NCI-H1048 (cell line): Measurements from ENCODE around the gene PCSK9.

Experiments used
- DNase-seq: peaks from one replicate; lab custom pipeline; 2025; lab: John Stamatoyannopoulos, UW

PCSK9 gene

GRCh38 chr1:55039342-55040082 is at the start of gene PCSK9:
Gene PCSK9, plus strand, starts transcription at chr1:55039548. Its CDS starts 290 bp downstream, at chr1:55039838.
- DNase-seq: no peak

GRCh38 chr1:54989968-54990810 is 49.2 kb upstream of the PCSK9 start:
- no peak for DNase-seq

- no peak for DNase-seq
Measured at GRCh38 chr1:54990916-54991315, 48.4 kb upstream of the PCSK9 start.

GRCh38 chr1:54991939-54992338 is 47.4 kb upstream of the PCSK9 start:
- no peak for DNase-seq

DNA sequence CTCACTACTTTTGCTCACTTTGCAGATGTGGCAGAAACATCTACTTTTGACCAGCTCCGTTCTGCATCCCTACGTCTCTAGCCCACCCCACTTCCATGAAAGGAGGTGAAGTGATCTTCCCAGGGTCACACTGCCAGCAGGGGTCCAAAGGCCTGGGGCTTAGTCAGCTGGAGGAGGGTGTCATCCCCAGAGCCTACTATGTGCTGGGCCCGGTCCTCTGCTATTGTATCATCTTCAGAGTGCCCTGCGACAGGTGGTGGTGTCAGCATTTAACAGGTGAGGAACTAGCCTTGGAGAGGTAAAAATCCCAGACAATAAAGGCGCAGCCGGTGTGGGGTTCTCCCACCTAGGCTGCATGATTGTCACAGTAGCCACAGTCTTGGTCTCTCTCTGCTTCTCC is 46.2 kb upstream of the PCSK9 start:
- DNase-seq: no peak

- no peak for DNase-seq
Measured at GRCh38 chr1:54994355-54994990, 44.9 kb upstream of the PCSK9 start.

DNA sequence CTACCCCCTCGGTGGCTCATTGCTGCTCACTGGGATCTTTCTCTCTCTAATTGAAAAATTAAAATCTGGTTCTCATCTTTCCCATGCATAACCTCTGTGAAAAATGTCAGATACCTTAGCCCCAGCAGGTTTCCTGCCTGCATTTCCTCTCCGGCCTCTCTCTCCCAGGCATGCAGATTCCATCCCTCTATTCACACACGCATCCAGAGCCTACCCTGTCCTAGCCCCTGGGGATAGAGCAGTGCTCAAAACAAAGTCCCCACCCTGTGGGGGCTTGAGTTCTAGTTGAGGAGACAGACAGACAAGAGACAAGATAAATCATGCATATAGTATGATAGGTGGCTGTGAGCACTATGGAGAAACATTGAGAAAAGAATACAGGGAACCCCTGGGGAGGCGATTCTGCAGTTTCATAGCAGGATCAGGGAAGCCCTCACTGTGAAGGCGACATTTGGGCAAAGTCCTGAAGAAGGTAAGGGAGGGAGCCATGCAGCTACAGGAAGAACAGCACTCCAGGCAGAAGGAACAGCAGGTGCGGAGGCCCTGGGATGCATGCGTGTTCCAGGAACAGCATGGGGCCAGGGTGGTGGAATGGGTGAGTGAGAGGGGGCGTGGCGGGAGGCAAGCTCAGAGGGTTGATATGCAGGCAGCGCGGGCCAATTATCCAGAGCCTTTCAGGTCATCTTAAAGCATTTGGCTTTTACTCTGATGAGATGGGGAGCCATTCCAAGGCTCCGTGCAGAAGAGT is 44.2 kb upstream of the PCSK9 start:
- no peak for DNase-seq

GRCh38 chr1:54995835-54996234 is 43.5 kb upstream of the PCSK9 start:
- DNase-seq: no peak

- DNase-seq: no peak
Measured at GRCh38 chr1:54996359-54996868, 42.9 kb upstream of the PCSK9 start.

GRCh38 chr1:54996869-54997710 is 42.3 kb upstream of the PCSK9 start:
- DNase-seq: no peak

- DNase-seq: no peak
Measured at GRCh38 chr1:54997711-54997986, 41.7 kb upstream of the PCSK9 start.

DNA sequence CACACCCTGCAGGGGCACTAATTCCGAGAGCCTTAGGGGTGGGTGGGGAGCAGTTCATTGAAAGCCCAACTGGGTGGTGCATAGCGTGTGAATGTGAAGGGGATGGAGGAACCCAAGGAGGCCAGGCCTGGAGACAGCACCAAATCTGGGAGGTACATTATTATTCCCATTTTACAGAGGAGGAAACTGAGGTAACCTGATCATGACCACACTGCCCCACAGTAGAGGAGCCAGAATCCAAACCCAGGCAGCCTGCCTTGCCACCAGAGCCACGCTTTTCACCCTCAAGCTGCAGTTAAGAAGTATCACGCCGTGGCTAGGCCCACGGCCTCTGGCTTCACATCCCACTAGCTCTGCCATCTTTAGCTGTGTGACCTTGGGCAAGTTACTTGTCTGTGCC is 41.2 kb upstream of the PCSK9 start:
- DNase-seq: no peak

GRCh38 chr1:54998677-54999076 is 40.7 kb upstream of the PCSK9 start, which contains the start of gene BSND:
Gene BSND, plus strand, starts transcription at chr1:54998933. Its CDS starts 254 bp downstream, at chr1:54999187.
- no peak for DNase-seq

GRCh38 chr1:55000110-55001085 is 39.0 kb upstream of the PCSK9 start:
- DNase-seq: no peak

GRCh38 chr1:55001311-55001710 is 38.0 kb upstream of the PCSK9 start:
- no peak for DNase-seq

GRCh38 chr1:55002686-55003085 is 36.7 kb upstream of the PCSK9 start:
- no peak for DNase-seq

- no peak for DNase-seq
Measured at GRCh38 chr1:55005351-55006140, 33.8 kb upstream of the PCSK9 start.

DNA sequence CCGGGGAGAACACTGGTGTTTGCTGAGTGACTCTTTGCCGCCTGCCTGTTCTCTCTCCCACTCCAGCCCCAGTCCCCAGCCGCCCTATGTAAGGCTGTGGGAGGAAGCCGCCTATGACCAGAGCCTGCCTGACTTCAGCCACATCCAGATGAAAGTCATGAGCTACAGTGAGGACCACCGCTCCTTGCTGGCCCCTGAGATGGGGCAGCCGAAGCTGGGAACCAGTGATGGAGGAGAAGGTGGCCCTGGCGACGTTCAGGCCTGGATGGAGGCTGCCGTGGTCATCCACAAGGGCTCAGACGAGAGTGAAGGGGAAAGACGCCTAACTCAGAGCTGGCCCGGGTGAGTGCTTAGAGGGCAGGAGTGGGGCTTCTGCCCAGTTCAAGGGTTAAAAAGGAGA is 32.4 kb upstream of the PCSK9 start:
- DNase-seq: no peak

- DNase-seq: no peak
Measured at GRCh38 chr1:55007625-55008024, 31.7 kb upstream of the PCSK9 start.
